A549 (cell line): ENCODE data around the gene FOSL2. TPM values are rescaled to one million over a fixed set of nuclear protein-coding genes. Genes with fewer than 3 reads are reported as not detected.

Experiments used
- ATAC-seq, 2 experiments: fragments of 200-7000 bp in 1 of 2; fragments of >200 bp in 1 of 2; cut with Nextera tagmentation in 1 of 2; cut with Tn5 transposase in 1 of 2; 3 replicates each; pipeline versions ENCODE4 v1.8.0 to v1.9.1; 2018 to 2020; ENCODE audit warnings: mild to moderate bottlenecking in 1 of 2, moderate library complexity in 1 of 2
- CTCF ChIA-PET: fragments of 300-600 bp; sonication (Branson Sonifier 250); formaldehyde crosslinking; extraction: SDS; loops from one replicate; lab custom pipeline; 2021; ENCODE audit warnings: antibody characterized with exemption, inconsistent platforms; lab: Yijun Ruan, JAX
- POLR2A ChIA-PET: fragments of 350-600 bp; formaldehyde crosslinking; extraction: SDS; loops from one replicate; lab custom pipeline; 2021; ENCODE audit warnings: antibody characterized with exemption, inconsistent platforms; lab: Yijun Ruan, JAX
- DNase-seq, 2 experiments: peaks; one replicate each; pipeline versions ENCODE4 v3.0.0 to v3.0.0-alpha.2; 2011 to 2016; ENCODE audit warnings: low read depth in 1 of 2, low spot score in 1 of 2
- FAIRE-seq: peaks from 2 replicates; lab custom pipeline; 2011; peaks lifted over from hg19 to GRCh38; lab: Jason Lieb, UNC
- H3K27ac ChIP-seq, 2 experiments: fragments of >200 bp; sonication (Bioruptor Twin); formaldehyde crosslinking; 3 replicates each; pipeline ENCODE4 v1.5.1; 2016 to 2017
- H3K4me1 ChIP-seq: fragments of >200 bp; sonication (Bioruptor Twin); formaldehyde crosslinking; 3 replicates; pipeline ENCODE4 v1.6.1; 2016
- H3K4me2 ChIP-seq: fragments of >200 bp; sonication (Bioruptor Twin); formaldehyde crosslinking; 3 replicates; pipeline ENCODE4 v1.6.1; 2016
- H3K4me3 ChIP-seq: fragments of >200 bp; sonication (Bioruptor Twin); formaldehyde crosslinking; 3 replicates; pipeline ENCODE4 v1.5.1; 2016
- H3K9me3 ChIP-seq: fragments of >200 bp; sonication (Bioruptor Twin); formaldehyde crosslinking; 3 replicates; pipeline ENCODE4 v1.6.1; 2016
- CHD2 ChIP-seq: fragments of 150-350 bp; IDR thresholded peaks from 2 replicates; pipeline ENCODE4 v1.6.1; 2014; ENCODE audit warnings: low read length; ENCODE audit not compliant: partially characterized antibody
- CHD4 ChIP-seq: fragments of 200-600 bp; sonication (generic); IDR thresholded peaks from 2 replicates; pipeline ENCODE4 v1.6.1; 2016; ENCODE audit warnings: antibody characterized with exemption, mild to moderate bottlenecking, borderline replicate concordance
- FOSB ChIP-seq: fragments of 250-450 bp; sonication (Bioruptor Pico); IDR thresholded peaks from 2 replicates; pipeline ENCODE4 v1.5.0; 2020; ENCODE audit warnings: mild to moderate bottlenecking, moderate library complexity
- HOXA7 ChIP-seq: fragments of 250-450 bp; sonication (Bioruptor Pico); IDR thresholded peaks from 2 replicates; pipeline ENCODE4 v1.5.0; 2020; ENCODE audit warnings: mild to moderate bottlenecking, moderate library complexity
- JUN ChIP-seq, 2 experiments: fragments of >200 bp; sonication (Bioruptor Twin); formaldehyde crosslinking; IDR thresholded peaks; 2 replicates in 1 of 2; 3 replicates in 1 of 2; pipeline ENCODE4 v1.6.1; 2016 to 2017
- MAZ ChIP-seq: fragments of 150-350 bp; IDR thresholded peaks from 2 replicates; pipeline ENCODE4 v1.6.1; 2014; ENCODE audit warnings: antibody characterized with exemption, low read depth, low read length, borderline replicate concordance
- POLR2AphosphoS2 ChIP-seq: conservative IDR thresholded peaks from 2 replicates; pipeline ENCODE4 v1.6.1; 2012; ENCODE audit warnings: low read length, improper control_type of control experiment, inconsistent platforms
- WGBS: methylation state at CpG from one replicate; pipeline ENCODE4 v1.1.6; 2017; ENCODE audit errors: missing lambda C conversion rate; 5-methylcytosine and 5-hydroxymethylcytosine counted together
- polyA plus RNA-seq, 4 experiments: library from polyadenylated mRNA; depleted of rRNA in 3 of 4; stranded (reverse); fragments of >200 nt; fragmentation: RNase III in 1 of 4; extraction: RNeasy Plus Mini Kit Qiagen cat#74134 plus additional on column Dnase treatment in 1 of 4; gene quantifications; 2 replicates in 3 of 4; 3 replicates in 1 of 4; pipeline ENCODE4 v1.2.3, GENCODE V29; 2011 to 2017
- small RNA-seq, 6 experiments: library from RNA; depleted of rRNA; stranded (forward); fragments of <200 nt; gene quantifications; one replicate each; pipeline ENCODE3, GENCODE V24; 2012
- TF ChIP-seq, protein P1 (sequence below): fragments of >200 bp; sonication (Bioruptor Twin); formaldehyde crosslinking; IDR thresholded peaks from 2 replicates; pipeline ENCODE4 v1.6.1; 2016
- TF ChIP-seq, protein P2 (sequence below): IDR thresholded peaks from 2 replicates; pipeline ENCODE4 v1.6.1; 2012; ENCODE audit warnings: low read depth, borderline replicate concordance
- TF ChIP-seq, protein P3 (sequence below): fragments of 250-450 bp; sonication (Bioruptor Pico); IDR thresholded peaks from 2 replicates; pipeline ENCODE4 v1.5.0; 2020; ENCODE audit warnings: low read depth, mild to moderate bottlenecking, moderate library complexity
- TF ChIP-seq, protein P4 (sequence below): fragments of >200 bp; sonication (Bioruptor Twin); formaldehyde crosslinking; IDR thresholded peaks from 3 replicates; pipeline ENCODE4 v1.6.1; 2016

FOSL2 gene
- polyA plus RNA-seq, 2 of the 4 experiments (the other 2 are of a cell fraction): 45.7 to 73.4 TPM

DNA sequence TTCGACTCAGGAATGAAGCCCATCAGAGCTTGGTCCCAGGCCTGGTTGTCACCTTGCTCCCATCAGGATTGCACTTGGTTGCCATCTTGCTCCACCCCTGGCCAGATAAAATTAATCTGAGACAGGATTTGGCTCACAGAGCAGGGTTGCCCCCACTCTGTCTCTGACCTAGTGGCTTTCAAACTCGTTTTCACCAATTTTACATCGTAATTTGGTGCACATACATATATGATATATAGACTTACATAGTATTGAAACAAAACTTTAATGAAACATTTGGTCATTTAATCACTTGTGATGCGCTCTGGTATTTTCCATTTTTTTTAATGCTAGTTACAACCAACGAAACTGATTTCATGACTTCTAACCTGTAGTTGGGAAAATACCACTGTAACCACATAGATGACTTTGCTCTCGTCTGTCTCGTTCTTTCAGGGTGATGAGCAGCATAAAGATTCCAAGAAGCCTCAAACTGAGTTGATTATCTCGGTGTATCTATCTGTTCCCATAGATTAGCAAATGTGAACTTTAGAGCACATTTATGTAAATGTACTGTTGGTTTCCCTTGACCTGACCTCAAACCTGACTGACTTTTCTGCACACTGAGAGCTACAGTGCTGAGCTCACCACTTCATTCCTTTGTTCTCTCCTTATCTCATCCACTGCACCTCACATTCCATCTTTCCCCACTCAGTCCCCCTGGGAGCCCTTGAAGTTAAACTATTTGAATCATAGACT, 72.7 kb downstream of the FOSL2 start:
- 51% methylated on average over 8 of the region's 8 CpGs for WGBS
- H3K4me2 ChIP-seq: no peak overlapping the region
- no peak for DNase-seq
- H3K4me1 ChIP-seq: peaks cover 13% of the 10 kb centered on the region; the same call in 2 of the 3 replicates
- TF ChIP-seq, protein P1, sequence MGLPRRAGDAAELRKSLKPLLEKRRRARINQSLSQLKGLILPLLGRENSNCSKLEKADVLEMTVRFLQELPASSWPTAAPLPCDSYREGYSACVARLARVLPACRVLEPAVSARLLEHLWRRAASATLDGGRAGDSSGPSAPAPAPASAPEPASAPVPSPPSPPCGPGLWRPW: no peak
- TF ChIP-seq, protein P2, sequence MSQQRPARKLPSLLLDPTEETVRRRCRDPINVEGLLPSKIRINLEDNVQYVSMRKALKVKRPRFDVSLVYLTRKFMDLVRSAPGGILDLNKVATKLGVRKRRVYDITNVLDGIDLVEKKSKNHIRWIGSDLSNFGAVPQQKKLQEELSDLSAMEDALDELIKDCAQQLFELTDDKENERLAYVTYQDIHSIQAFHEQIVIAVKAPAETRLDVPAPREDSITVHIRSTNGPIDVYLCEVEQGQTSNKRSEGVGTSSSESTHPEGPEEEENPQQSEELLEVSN: no peak
- no peak for TF ChIP-seq FOSB (CRISPR knock-in tag)
- no peak for TF ChIP-seq CHD2
- no peak for TF ChIP-seq POLR2AphosphoS2
- TF ChIP-seq, protein P3, sequence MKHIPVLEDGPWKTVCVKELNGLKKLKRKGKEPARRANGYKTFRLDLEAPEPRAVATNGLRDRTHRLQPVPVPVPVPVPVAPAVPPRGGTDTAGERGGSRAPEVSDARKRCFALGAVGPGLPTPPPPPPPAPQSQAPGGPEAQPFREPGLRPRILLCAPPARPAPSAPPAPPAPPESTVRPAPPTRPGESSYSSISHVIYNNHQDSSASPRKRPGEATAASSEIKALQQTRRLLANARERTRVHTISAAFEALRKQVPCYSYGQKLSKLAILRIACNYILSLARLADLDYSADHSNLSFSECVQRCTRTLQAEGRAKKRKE (CRISPR knock-in tag): no peak
- TF ChIP-seq, protein P4, sequence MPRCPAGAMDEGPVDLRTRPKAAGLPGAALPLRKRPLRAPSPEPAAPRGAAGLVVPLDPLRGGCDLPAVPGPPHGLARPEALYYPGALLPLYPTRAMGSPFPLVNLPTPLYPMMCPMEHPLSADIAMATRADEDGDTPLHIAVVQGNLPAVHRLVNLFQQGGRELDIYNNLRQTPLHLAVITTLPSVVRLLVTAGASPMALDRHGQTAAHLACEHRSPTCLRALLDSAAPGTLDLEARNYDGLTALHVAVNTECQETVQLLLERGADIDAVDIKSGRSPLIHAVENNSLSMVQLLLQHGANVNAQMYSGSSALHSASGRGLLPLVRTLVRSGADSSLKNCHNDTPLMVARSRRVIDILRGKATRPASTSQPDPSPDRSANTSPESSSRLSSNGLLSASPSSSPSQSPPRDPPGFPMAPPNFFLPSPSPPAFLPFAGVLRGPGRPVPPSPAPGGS: no peak
- no peak for TF ChIP-seq CHD4
- TF ChIP-seq JUN (IDR thresholded peaks at IDR 0.05): no peak
- no peak for TF ChIP-seq HOXA7 (CRISPR knock-in tag)
- TF ChIP-seq MAZ: no peak
- TF ChIP-seq, all 56 proteins: peak for 0
- ATAC-seq (no peak), FAIRE-seq (no peak)
- ChIA-PET CTCF (interaction anchor here (2.7 to 3.0 kb wide), 2 partner anchors 12 kb away, joined by 19 read pairs; no protein-coding TSS in a partner anchor), POLR2A (no interaction called here)
- no peak overlapping the region for H3K4me3 ChIP-seq
- H3K9me3 ChIP-seq: peaks cover 16% of the 10 kb centered on the region
- no peak overlapping the region for H3K27ac ChIP-seq

Small RNAs within 50 kb of the gene (small RNA-seq; reads per million reads assigned to genes)
- gene AC104695.3 (0 to 9.5 (median 0) reads per million in 6 experiments), gene SNRPGP7 (0 reads per million in 6 experiments)

Other genes starting within 250 kb of the FOSL2 start
- gene PLB1, start 103.2 kb downstream of the FOSL2 start, polyA plus RNA-seq (2011; rRNA removed): 0.26 and 0.34 TPM in 2 replicates
- gene PLB1, start 103.2 kb downstream of the FOSL2 start, polyA plus RNA-seq (2017; fragmentation: RNase III; extraction: RNeasy Plus Mini Kit Qiagen cat#74134 plus additional on column Dnase treatment): 0.81 to 1.4 TPM (median 1.2 TPM) in 3 replicates